Inflammatory macrophage (primary cell): ENCODE data around the gene RBM42.
"Not testable (repeated sequence)": the region's sequence is repeated elsewhere in the genome, so short reads cannot be mapped to it uniquely, and the experiment has no call there.

Experiments used
- DNase-seq, 2 donors: peaks; one replicate each; pipeline ENCODE4 v3.0.0-alpha.2; 2020 to 2022

RBM42 gene

GRCh38 chr19:35622750-35623149 lies 6.1 kb upstream of the RBM42 start:
- no peak for DNase-seq

- no peak for DNase-seq
These were observed 5.4 kb upstream of the RBM42 start for GRCh38 chr19:35623327-35624010.

- DNase-seq: no peak
These were observed 622 bp upstream of the RBM42 start for GRCh38 chr19:35628264-35628564.

- DNase-seq: no peak
These were observed 447 bp downstream of the RBM42 start for GRCh38 chr19:35629332-35629633.

GRCh38 chr19:35633727-35634440 lies 5.0 kb downstream of the RBM42 start:
- DNase-seq: no peak

GRCh38 chr19:35636651-35637050 lies 7.8 kb downstream of the RBM42 start:
- no peak for DNase-seq

- DNase-seq: no peak
These were observed 8.3 kb downstream of the RBM42 start for GRCh38 chr19:35637165-35637564.

- no peak for DNase-seq
These were observed 10.4 kb downstream of the RBM42 start for GRCh38 chr19:35639321-35639639.

- DNase-seq: no peak
These were observed 11.0 kb downstream of the RBM42 start for GRCh38 chr19:35639863-35640262.

GRCh38 chr19:35641515-35642151 lies 12.8 kb downstream of the RBM42 start, which contains the start of gene ETV2:
ETV2 (plus strand) TSS chr19:35641745; CDS start chr19:35642461, 716 bp downstream.
- DNase-seq: peak; percentile 10 to 37

- DNase-seq: no peak
These were observed 13.5 kb downstream of the RBM42 start for GRCh38 chr19:35642312-35642711.

- no peak for DNase-seq
These were observed 14.0 kb downstream of the RBM42 start for GRCh38 chr19:35642798-35643254.

- peak; percentile 71 to 78 for DNase-seq
These were observed 14.7 kb downstream of the RBM42 start for GRCh38 chr19:35643255-35644205.

- DNase-seq: peak; percentile 94 to 95
These were observed 15.6 kb downstream of the RBM42 start for GRCh38 chr19:35644206-35644986.

GRCh38 chr19:35644987-35645679 lies 16.3 kb downstream of the RBM42 start:
- peak; percentile 65 to 77 for DNase-seq

GRCh38 chr19:35645680-35646511 lies 17.1 kb downstream of the RBM42 start:
- no peak for DNase-seq

- DNase-seq: peak; percentile 98 to 99
These were observed 19.5 kb downstream of the RBM42 start, which contains the start of gene COX6B1 for GRCh38 chr19:35648017-35648961. COX6B1 (plus strand) TSS chr19:35648323; CDS start chr19:35651244, 2,921 bp downstream.

GRCh38 chr19:35650581-35650980 lies 21.7 kb downstream of the RBM42 start:
- DNase-seq: no peak

- not testable (repeated sequence) for DNase-seq
These were observed 26.0 kb downstream of the RBM42 start for GRCh38 chr19:35654828-35655227.
